KOPT-K1 (cell line): ENCODE measurements around the gene NEB.
"Not testable (repeated sequence)": the region's sequence is repeated elsewhere in the genome, so short reads cannot be mapped to it uniquely, and the experiment has no call there.

ENCODE experiments used
- H3K27ac ChIP-seq: fragments of 200-600 bp; sonication (generic); 2 replicates; pipeline ENCODE4 v1.5.1; 2016; ENCODE audit warnings: antibody characterized with exemption, mild to moderate bottlenecking, low read depth, low read length; ENCODE audit not compliant: poor library complexity, severe bottlenecking
- H3K36me3 ChIP-seq: fragments of 200-600 bp; sonication (generic); 2 replicates; pipeline ENCODE4 v1.5.1; 2017; ENCODE audit warnings: antibody characterized with exemption, mild to moderate bottlenecking, low read length, moderate library complexity; ENCODE audit not compliant: insufficient read depth
- H3K9me3 ChIP-seq: fragments of 200-600 bp; sonication (generic); 2 replicates; pipeline ENCODE4 v1.5.1; 2017; ENCODE audit warnings: antibody characterized with exemption, low read length, mild to moderate bottlenecking; ENCODE audit not compliant: insufficient read depth, poor library complexity, severe bottlenecking

The NEB gene

DNA sequence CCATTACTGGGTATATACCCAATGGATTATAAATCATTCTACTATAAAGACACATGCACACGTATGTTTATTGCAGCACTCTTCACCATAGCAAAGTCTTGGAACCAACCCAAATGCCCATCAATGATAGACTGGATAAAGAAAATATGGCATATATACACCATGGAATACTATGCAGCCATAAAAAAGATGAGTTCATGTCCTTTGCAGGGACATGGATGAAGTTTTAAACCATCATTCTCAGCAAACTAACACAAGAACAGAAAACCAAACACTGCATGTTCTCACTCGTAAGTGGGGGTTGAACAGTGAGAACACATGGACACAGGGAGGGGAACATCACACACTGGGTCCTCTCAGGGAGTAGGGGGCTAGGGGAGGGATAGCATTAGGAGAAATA lies 174.8 kb downstream of the NEB start:
- not testable (repeated sequence) for H3K27ac ChIP-seq, H3K9me3 ChIP-seq, H3K36me3 ChIP-seq

DNA sequence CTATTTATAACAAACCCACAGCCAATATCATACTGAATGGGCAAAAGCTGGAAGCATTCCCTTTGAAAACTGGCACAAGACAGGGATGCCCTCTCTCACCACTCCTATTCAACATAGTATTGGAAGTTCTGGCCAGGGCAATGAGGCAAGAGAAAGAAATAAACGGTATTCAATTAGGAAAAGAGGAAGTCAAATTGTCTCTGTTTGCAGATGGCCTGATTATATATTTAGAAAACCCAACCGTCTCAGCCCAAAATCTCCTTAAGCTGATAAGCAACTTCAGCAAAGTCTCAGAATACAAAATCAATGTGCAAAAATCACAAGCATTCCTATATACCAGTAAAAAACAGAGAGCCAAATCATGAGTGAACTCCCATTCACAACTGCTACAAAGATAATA lies 176.4 kb downstream of the NEB start:
- not testable (repeated sequence) for H3K9me3 ChIP-seq, H3K27ac ChIP-seq, H3K36me3 ChIP-seq

DNA sequence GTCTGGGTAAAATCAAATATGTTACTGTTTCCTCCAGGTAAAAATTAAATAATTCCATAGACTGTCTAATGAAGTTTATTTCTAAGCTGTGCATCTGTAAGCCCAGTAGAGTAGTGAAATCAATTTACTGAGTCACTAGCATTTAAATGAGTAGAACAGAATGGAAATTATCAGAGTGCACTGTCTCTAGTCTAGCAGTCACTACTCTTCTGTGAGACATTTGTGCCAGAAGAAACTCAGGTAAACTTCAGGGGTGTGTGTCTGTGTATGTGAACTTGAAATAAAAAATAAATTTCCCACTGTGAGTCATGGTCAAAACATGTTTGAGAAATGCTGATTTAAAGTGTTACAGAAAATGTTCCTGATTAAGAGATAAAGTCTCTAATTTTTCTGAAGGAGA lies 178.2 kb downstream of the NEB start:
- Histone ChIP-seq H3K36me3 (no peaks in the 10 kb centered on the region), H3K27ac (no peak overlapping the region), H3K9me3 (no peaks in the 10 kb centered on the region)

DNA sequence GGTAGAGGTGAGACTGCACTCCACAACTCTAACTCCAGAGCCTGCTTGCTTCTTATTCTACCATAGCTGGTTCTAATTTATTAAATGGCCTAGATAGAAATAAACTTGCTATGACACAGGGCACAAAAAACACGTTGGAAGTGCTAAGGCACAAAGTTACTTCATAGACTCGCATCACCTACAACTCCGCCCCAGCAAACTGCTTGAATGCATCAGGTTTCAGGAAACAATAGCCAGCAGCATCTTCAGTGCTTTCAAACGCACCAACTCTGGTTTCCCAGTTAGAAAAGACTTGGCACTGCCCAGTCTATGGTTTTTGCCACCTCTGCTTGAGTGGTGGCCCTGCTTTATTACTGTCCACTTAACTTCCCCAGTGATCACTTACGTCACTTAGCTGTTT lies 182.0 kb downstream of the NEB start:
- Histone ChIP-seq H3K27ac (no peak overlapping the region), H3K36me3 (no peaks in the 10 kb centered on the region), H3K9me3 (no peaks in the 10 kb centered on the region)

DNA sequence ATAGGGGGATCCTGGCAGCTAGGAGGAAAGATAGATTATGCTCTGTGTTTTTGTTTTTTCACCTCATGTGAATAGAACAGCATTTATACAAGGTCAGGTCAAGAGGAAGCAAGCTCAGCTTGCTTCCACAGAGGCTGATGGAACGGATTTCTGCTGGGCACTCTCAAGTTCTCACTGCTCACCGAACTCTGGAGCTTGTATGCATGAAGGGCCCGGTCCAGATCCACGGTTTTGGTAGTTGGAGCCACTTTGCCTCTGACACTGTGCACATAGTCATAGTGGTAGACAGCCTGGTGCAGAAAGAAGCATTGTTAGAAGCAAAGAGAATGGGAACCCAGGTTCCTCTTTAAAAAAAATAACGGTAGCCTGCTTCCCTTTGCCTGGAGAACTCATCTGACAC lies 182.7 kb downstream of the NEB start:
- Histone ChIP-seq H3K36me3 (no peaks in the 10 kb centered on the region), H3K9me3 (no peaks in the 10 kb centered on the region), H3K27ac (no peak overlapping the region)

DNA sequence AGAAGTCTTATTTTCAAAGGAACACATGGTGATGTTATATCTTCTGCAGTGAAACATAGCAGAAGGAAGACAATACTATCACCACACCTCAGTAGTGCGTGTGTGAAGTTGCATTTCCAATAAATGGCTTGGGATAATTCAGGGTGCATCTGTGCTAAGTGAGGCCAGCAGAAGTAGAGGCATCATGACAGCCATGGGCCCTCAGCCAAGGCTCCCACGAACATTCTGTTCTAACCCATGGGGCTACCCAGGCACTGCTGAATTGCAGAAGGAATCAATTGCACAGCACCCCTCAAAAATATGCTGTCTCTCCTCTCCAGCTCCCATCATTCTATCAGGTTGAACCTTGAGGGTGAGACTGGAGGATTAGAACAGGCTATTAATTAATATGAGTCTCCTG lies 185.1 kb downstream of the NEB start:
- H3K9me3 ChIP-seq, result no peaks in the 10 kb centered on the region
- no peaks in the 10 kb centered on the region for H3K36me3 ChIP-seq

DNA sequence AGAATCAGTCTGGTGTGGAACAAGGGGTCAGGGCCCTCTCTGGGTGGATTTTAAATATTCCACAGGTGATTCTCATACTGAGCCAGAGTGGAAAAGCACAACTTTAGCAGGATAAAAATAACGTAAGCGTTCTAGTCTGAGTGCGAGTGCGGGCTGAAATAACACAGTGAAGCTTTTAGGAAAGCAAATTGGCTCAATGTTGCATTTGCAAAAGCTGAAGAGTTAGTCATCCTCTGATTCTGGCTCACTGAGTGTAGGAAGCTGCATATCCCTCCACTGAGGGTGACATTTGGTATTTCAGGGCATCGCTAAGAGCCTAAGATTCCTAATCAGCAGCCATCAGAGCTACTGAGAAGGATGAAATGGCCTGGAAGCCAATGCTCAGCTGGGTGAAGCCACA lies 189.8 kb downstream of the NEB start:
- no peak overlapping the region for H3K27ac ChIP-seq
- H3K36me3 ChIP-seq, result no peaks in the 10 kb centered on the region
- H3K9me3 ChIP-seq, result no peaks in the 10 kb centered on the region

More for the DNA sequence above, 185.1 kb downstream of the NEB start:
- no peak overlapping the region for H3K27ac ChIP-seq

DNA sequence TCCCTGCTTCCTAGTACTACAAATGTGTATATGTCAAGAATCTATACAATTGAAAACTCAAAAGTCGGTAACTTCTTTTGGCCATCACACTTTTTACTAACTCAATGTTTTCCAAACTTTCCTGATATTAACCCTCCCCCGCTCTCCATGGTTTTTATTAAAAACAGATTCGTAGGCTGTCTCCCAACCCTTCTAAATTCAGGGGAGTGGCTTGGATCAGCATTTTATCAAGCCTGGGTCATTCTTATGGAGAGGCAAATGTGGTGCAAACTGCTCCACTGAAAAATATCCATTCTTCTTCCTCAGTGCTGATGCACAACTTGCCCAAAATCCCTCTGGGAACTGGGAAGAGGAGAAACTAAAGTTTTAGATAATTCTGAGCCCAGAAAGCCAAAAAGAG lies 190.4 kb downstream of the NEB start:
- H3K27ac ChIP-seq, result no peak overlapping the region

DNA sequence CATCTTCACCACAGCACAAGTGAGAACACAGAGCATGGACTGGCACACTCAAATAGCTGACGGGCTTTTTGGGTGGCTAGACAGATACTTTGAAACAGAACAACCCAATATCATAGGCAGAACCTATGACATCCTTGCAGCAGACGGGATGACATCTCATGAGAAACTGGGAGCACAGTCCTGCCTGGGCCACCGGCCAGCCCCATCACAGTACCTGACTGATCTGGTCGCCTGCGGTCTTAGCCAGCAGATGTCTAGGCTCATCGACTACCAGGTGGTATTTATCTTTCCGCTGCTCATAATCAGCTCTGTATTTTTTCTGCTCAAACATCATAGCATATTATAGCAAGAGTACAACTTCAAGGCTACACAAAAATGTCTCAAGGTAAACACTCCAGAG lies 200.3 kb downstream of the NEB start:
- no peaks in the 10 kb centered on the region for H3K36me3 ChIP-seq
- no peak overlapping the region for H3K27ac ChIP-seq
- H3K9me3 ChIP-seq, result no peaks in the 10 kb centered on the region

More for the DNA sequence above, 190.4 kb downstream of the NEB start:
- Histone ChIP-seq H3K9me3 (no peaks in the 10 kb centered on the region), H3K36me3 (no peaks in the 10 kb centered on the region)

DNA sequence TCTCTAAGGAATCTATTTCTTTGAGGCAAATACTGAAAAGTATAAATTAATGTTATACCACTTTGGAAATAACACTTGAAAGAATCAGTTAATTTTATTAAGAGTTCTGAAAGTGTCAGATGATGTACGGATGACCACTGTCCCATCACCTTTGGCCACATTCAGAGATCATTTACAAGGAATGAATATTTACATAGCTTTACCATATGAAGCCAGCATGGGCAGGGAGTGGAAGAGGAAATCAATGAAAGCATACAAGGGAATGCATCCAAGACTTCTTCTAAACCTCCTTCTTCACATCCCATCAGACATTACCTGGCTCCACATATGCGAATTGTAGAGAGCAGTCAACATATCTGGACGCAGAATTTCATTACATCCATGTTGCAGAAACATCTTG lies 201.1 kb downstream of the NEB start:
- Histone ChIP-seq H3K27ac (no peak overlapping the region), H3K36me3 (no peaks in the 10 kb centered on the region), H3K9me3 (no peaks in the 10 kb centered on the region)

DNA sequence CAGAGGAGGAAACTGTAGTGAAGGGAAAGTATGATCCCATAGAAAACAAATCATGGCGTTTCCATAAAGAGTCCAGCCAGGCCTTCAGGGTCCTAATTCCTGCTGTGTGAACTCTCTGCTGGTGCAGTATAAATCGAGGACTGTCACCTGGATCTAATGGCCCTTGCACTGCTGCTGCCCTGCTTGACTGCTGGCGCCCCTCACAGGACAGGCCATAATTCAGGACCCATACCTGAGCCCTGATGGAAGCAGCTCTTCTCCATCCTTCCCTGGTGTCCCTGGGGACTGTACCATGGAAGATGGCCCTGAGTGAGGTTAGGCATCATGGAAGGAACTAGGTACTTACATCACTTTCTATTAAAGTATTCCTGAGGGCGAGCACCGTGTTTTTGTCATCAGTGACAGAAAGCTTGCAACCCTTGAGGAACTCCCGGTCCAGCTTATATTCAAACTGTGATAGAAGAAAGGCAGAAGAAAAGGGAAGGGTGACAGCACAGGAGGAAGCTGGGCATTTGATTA lies 207.6 kb downstream of the NEB start:
- Histone ChIP-seq H3K27ac (no peak overlapping the region), H3K36me3 (no peaks in the 10 kb centered on the region), H3K9me3 (no peaks in the 10 kb centered on the region)

DNA sequence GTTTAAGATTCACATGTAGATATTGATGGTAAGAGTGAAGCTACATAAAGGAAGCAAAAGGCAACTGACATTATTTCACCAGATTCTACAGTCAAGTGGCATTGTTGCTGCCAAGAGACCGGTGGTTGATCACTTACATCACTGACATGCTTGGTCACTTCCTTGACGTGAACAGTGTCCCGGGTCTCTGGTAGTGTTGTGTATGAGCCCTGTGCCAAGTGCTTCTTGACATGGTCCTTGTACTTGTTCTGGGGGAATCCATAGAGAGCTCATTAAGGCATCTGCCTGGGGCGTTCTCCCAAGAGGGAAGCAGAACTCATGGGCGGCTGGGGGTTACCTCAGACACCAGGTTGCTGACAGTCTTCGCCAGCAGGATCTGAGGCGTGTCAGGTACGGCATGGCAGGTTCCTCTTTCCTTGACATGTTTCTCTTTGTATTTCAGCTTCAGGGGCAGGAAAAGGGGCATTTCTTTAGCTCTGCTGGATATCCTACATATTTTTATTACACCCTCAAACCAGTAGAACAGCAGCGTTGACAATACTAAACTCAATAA lies 208.4 kb downstream of the NEB start:
- Histone ChIP-seq H3K27ac (no peak overlapping the region), H3K9me3 (no peaks in the 10 kb centered on the region), H3K36me3 (no peaks in the 10 kb centered on the region)

DNA sequence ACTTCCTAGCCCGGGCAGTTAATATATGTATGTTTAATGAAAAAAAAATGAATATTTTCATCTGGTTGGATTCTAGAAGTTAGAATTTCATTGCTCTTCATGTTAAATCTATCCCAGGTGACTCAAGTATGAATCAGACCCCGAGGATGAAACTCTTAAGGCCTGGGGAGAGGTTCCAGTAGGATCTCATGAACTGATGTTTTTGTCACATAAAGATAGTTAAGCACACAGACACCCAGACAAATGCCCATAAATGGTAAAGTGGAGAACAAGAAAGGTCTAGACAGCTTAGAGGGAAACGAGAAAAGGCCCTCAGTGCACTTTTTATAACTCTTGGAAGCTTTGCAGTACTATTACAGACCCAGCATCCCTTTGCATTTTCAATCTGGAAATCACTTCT lies 210.4 kb downstream of the NEB start:
- Histone ChIP-seq H3K36me3 (no peaks in the 10 kb centered on the region), H3K27ac (no peak overlapping the region), H3K9me3 (no peaks in the 10 kb centered on the region)

DNA sequence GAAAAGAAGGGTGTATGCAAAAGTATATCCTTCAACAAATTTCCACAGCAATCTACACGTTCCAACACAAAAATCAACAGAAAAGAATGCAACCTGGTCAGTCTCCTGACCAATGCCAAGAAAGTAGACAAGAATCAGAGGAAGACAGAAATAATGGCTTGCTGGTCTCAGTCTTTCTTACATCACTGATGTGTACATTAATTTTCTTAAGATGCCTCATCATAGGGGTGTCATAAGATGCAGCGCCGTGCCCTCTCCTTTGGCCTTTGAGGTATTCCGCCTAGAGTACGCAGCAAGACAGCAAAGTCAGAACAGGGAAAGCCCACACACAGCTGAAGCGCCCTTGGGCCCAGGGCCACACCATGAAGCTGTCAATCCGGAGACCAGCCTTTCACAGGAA lies 211.7 kb downstream of the NEB start:
- no peak overlapping the region for H3K27ac ChIP-seq
- H3K9me3 ChIP-seq, result no peaks in the 10 kb centered on the region
- no peaks in the 10 kb centered on the region for H3K36me3 ChIP-seq

DNA sequence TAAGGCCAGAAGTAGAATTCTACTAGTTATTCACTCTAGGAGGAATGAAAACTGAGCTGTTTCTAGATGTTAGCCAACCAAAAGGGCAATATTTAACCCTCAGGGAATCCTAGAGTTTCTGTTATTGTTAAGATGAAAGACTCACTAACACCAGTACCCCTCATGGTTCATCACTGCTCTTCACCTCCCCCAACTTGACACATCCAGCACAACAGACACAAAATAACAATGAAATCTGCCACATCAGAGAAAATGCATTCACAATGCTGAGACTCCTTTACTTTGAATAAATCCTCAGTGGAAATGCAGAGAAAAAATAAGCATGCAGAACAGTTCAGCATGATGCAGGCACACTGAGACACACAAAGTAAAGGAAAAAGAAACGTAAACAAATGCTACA lies 213.3 kb downstream of the NEB start:
- no peak overlapping the region for H3K27ac ChIP-seq
- H3K36me3 ChIP-seq, result no peaks in the 10 kb centered on the region
- H3K9me3 ChIP-seq, result no peaks in the 10 kb centered on the region

DNA sequence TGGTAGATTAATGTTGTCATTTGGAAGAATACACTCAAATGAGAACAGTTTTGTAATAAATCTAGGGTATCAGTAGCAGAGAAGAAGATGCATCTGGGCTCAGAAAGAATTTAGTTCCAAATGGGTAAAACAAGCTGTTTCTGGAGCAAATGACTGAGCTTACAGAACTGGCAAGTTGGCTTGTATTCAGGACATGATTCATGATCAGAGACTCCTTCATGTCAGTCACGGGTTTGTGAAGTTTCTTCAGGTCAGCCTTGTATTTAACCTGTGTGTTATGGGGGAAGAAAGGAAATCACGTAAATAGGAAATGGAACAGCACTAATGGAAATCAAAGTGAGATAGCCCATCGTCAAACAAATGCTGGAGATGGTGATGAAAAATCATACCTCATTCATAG lies 215.5 kb downstream of the NEB start:
- no peaks in the 10 kb centered on the region for H3K9me3 ChIP-seq
- no peaks in the 10 kb centered on the region for H3K36me3 ChIP-seq
- H3K27ac ChIP-seq, result no peak overlapping the region
